Psoas muscle (tissue), 8 donors: ENCODE data around the gene HSP90AB1. TPM values are rescaled to one million over a fixed set of nuclear protein-coding genes. Genes with fewer than 3 reads are reported as not detected.

Experiments
- ATAC-seq, 4 donors: fragments of 200-7000 bp; cut with Tn5 transposase; one replicate each; pipeline ENCODE4 v1.9.1; 2020; ENCODE audit warnings: moderate library complexity in 3 of 4, mild to moderate bottlenecking in 2 of 4
- DNase-seq, 2 donors: peaks; one replicate each; pipeline ENCODE4 v3.0.0-alpha.2; 2020
- H3K27ac ChIP-seq: fragments of 200-600 bp; one replicate; pipeline ENCODE4 v1.8.0; 2022
- H3K27me3 ChIP-seq, 3 donors: fragments of 200-600 bp in 1 of 3; one replicate each; pipeline versions ENCODE4 v1.6.1 to v1.8.0; 2013 to 2022; ENCODE audit warnings: low read length in 2 of 3, mild to moderate bottlenecking in 2 of 3, moderate library complexity in 1 of 3; ENCODE audit not compliant: insufficient read depth in 3 of 3
- H3K36me3 ChIP-seq, 2 donors: fragments of 200-600 bp in 1 of 2; one replicate each; pipeline versions ENCODE4 v1.6.1 to v1.8.0; 2013 to 2022; ENCODE audit warnings: low read depth in 1 of 2, mild to moderate bottlenecking in 1 of 2, moderate library complexity in 1 of 2; ENCODE audit not compliant: insufficient read depth in 1 of 2
- H3K4me1 ChIP-seq: fragments of 200-600 bp; one replicate; pipeline ENCODE4 v1.8.0; 2022
- H3K4me3 ChIP-seq: fragments of 200-600 bp; one replicate; pipeline ENCODE4 v1.8.0; 2022; ENCODE audit warnings: mild to moderate bottlenecking
- H3K9me3 ChIP-seq: fragments of 200-600 bp; one replicate; pipeline ENCODE4 v1.8.0; 2022
- CTCF ChIP-seq: fragments of 200-600 bp; IDR thresholded peaks from one replicate; pipeline ENCODE4 v1.8.0; 2022; ENCODE audit warnings: antibody characterized with exemption
- WGBS, 3 donors: extraction: QIAGEN DNeasy Blood & Tissue Kit; methylation state at CpG; one replicate each; pipeline versions ENCODE4 v1.1.6 to v1.1.7; 2013; 5-methylcytosine and 5-hydroxymethylcytosine counted together
- intact Hi-C, 2 donors: fragments of 100-400 bp; cut with DNase I; formaldehyde crosslinking; loops; one replicate each; pipeline versions ENCODE4 v1.11.0 to v1.14.2; 2022
- polyA plus RNA-seq, 3 donors: library from polyadenylated mRNA; stranded (reverse); fragments of 200-250 nt; gene quantifications; one replicate each; pipeline ENCODE4 v1.2.3, GENCODE V29; 2013
- total RNA-seq, 4 donors: library from RNA; stranded (reverse); fragmentation: NEBNext Ultra II Directional in 2 of 4; extraction: Animal tissue kit (Norgen Biotek cat#: 25700) in 2 of 4; gene quantifications; one replicate each; pipeline versions ENCODE4 v1.2.1 to v1.2.4, GENCODE V29; 2021 to 2023
- donor health status: healthy with polysubstance abuse.
- donor health status: DM: no; HTN: no; CAD: no; lungs with moderate emphysema.
- donor health status: Bipolar disorder and iron deficiency.
- donor health status: healthy.
- donor health status: DM: yes; HTN: yes; CAD: no.
- donor health status: DM: no; HTN: no; CAD: no.
- donor health status: DM: no; HTN: no; CAD: no.
- donor health status: DM: yes; HTN: yes; CAD: no.

HSP90AB1 gene
- total and polyA plus RNA-seq, 7 donors = 743 to 1,595 (median 1,150) TPM

GRCh38 chr6:44260451-44261297, 13.8 kb downstream of the HSP90AB1 start:
- Histone ChIP-seq H3K36me3 (peaks cover 2 to 18% of the 10 kb centered on the region in 2 donors), H3K27me3 (no peaks in the 10 kb centered on the region), H3K9me3 (no peaks in the 10 kb centered on the region), H3K27ac (no peak overlapping the region), H3K4me3 (no peak overlapping the region), H3K4me1 (peaks cover 29% of the 10 kb centered on the region)
- WGBS, 3 donors = 91 to 94% (median 93%) methylated on average over 6 of the region's 6 CpGs
- no peak for TF ChIP-seq CTCF
- intact Hi-C loops = no loop called here
- ATAC-seq = no peak
- peak in 1 of 2 donors; percentile 14 for DNase-seq

- no peak for TF ChIP-seq CTCF
- H3K4me1 ChIP-seq = peaks cover 20% of the 10 kb centered on the region
- no peaks in the 10 kb centered on the region for H3K9me3 ChIP-seq
- ATAC-seq (no peak), DNase-seq (peak in 1 of 2 donors; percentile 45)
- 88 to 93% (median 92%) methylated on average over 8 of the region's 8 CpGs for WGBS, 3 donors
- intact Hi-C loops = no loop called here
- H3K27me3 ChIP-seq = no peaks in the 10 kb centered on the region
- H3K4me3 ChIP-seq = no peak overlapping the region
- no peak overlapping the region for H3K27ac ChIP-seq
- H3K36me3 ChIP-seq = peaks cover 2 to 16% of the 10 kb centered on the region in 2 donors
Observed at GRCh38 chr6:44261581-44261980, 14.7 kb downstream of the HSP90AB1 start.

- WGBS, 3 donors = 61 to 74% (median 72%) methylated on average over 7 of the region's 7 CpGs
- H3K9me3 ChIP-seq = no peaks in the 10 kb centered on the region
- intact Hi-C loops = no loop called here
- peak overlapping the region; percentile 73 for H3K4me3 ChIP-seq
- H3K27me3 ChIP-seq = no peaks in the 10 kb centered on the region
- H3K27ac ChIP-seq = no peak overlapping the region
- TF ChIP-seq CTCF = no peak
- peaks cover 2 to 16% of the 10 kb centered on the region in 2 donors for H3K36me3 ChIP-seq
- peak in 1 of 2 donors; percentile 44 for DNase-seq
- ATAC-seq = no peak
- H3K4me1 ChIP-seq = peaks cover 19% of the 10 kb centered on the region
Observed at GRCh38 chr6:44262467-44263353, 15.8 kb downstream of the HSP90AB1 start.

- no peak for ATAC-seq
- H3K27ac ChIP-seq = no peak overlapping the region
- peak overlapping the region; percentile 73 for H3K4me3 ChIP-seq
- intact Hi-C loops = no loop called here
- WGBS, 3 donors = 48 to 63% (median 54%) methylated on average over 8 to 9 of the region's 9 CpGs
- peaks cover 0 to 3% (median 0%) of the 10 kb centered on the region in 3 donors for H3K27me3 ChIP-seq
- peaks cover 2 to 16% of the 10 kb centered on the region in 2 donors for H3K36me3 ChIP-seq
- DNase-seq = peak in 1 of 2 donors; percentile 34
- H3K9me3 ChIP-seq = no peaks in the 10 kb centered on the region
- TF ChIP-seq CTCF = no peak
- H3K4me1 ChIP-seq = peaks cover 15% of the 10 kb centered on the region
Observed at GRCh38 chr6:44263354-44264100, 16.6 kb downstream of the HSP90AB1 start.
